GM12801 (cell line): Measurements from ENCODE around the gene GJB3.

ENCODE experiments used
- TF ChIP-seq, protein P1 (sequence below): IDR thresholded peaks from one replicate; pipeline ENCODE4 v1.5.1; 2011; ENCODE audit warnings: control low read depth; ENCODE audit not compliant: insufficient read length; ENCODE audit errors: extremely low read depth

The GJB3 gene

GRCh38 chr1:34754964-34755637 lies 25.9 kb upstream of the GJB3 start, which contains the start of gene GJB5:
TSS of gene GJB5 (plus strand) at chr1:34755047. CDS start at chr1:34757331, 2,284 bp downstream.
- TF ChIP-seq, protein P1, sequence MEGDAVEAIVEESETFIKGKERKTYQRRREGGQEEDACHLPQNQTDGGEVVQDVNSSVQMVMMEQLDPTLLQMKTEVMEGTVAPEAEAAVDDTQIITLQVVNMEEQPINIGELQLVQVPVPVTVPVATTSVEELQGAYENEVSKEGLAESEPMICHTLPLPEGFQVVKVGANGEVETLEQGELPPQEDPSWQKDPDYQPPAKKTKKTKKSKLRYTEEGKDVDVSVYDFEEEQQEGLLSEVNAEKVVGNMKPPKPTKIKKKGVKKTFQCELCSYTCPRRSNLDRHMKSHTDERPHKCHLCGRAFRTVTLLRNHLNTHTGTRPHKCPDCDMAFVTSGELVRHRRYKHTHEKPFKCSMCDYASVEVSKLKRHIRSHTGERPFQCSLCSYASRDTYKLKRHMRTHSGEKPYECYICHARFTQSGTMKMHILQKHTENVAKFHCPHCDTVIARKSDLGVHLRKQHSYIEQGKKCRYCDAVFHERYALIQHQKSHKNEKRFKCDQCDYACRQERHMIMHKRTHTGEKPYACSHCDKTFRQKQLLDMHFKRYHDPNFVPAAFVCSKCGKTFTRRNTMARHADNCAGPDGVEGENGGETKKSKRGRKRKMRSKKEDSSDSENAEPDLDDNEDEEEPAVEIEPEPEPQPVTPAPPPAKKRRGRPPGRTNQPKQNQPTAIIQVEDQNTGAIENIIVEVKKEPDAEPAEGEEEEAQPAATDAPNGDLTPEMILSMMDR, result no peak

GRCh38 chr1:34755961-34756360 lies 25.1 kb upstream of the GJB3 start:
- TF ChIP-seq, protein P1, result no peak

DNA sequence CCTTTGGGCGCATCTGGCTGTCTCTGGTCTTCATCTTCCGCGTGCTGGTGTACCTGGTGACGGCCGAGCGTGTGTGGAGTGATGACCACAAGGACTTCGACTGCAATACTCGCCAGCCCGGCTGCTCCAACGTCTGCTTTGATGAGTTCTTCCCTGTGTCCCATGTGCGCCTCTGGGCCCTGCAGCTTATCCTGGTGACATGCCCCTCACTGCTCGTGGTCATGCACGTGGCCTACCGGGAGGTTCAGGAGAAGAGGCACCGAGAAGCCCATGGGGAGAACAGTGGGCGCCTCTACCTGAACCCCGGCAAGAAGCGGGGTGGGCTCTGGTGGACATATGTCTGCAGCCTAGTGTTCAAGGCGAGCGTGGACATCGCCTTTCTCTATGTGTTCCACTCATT lies 23.6 kb upstream of the GJB3 start:
- TF ChIP-seq, protein P1, result no peak

- TF ChIP-seq, protein P1, result no peak
These were observed 22.3 kb upstream of the GJB3 start for GRCh38 chr1:34758751-34759150.

DNA sequence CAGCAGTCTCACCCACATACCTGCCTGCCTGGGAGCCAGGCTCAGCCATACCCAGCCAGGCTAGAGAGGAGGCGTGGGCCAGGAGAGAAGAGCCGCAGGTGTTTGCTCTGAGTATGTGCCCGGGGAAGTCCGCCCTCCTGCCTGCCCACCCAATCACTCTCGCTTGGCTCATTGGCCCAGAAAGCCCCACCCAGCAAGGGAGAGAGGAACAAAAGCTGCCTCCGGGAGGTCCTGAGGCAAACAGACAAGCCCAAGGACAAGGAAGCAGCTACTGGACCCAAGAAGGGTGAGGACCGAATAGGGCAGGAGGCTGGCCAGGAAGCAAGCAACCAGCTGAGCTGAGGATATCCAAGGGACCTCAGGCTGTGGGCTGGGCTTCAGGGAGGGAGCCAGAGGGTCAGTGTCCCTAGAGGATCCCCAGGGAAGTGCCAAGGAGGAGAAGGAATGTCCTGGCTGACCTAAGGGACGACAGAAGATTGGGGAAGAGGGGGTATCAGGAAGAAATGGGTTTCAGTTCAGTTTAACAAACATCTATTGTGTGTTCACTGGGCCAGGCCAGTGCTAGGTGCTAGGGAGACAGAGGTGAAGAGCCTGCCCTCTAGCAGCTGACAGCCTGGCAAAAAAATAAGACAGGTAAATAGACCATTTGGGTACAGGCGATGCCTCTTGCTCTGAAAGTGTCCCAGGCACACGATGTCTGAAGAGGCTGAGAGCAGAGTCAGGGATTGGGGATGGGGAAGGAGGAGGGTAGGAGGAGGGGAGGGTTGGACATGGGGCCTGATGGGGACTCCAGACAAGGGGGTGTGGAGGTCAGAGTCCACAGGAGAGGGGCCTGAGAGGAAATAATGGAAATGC lies 21.3 kb upstream of the GJB3 start, which contains the start of gene GJB4:
Gene GJB4, plus strand, starts transcription at position 238 of the 855 bp plus-strand sequence. CDS start 1,515 bp downstream, outside the sequence.
- TF ChIP-seq, protein P1, result no peak

GRCh38 chr1:34761176-34761761 lies 19.7 kb upstream of the GJB3 start:
- TF ChIP-seq, protein P1, result no peak

GRCh38 chr1:34761776-34762307 lies 19.2 kb upstream of the GJB3 start:
- TF ChIP-seq, protein P1, result no peak
